Head of caudate nucleus (tissue), 42 donors: ENCODE data around the gene PLCL1.

Experiments used
- DNase-seq, 42 donors: peaks; one replicate each; pipeline versions ENCODE4 v3.0.0 to v3.0.0-alpha.2; 2020 to 2021; ENCODE audit warnings: mixed read lengths in 7 of 42
- intact Hi-C: fragments of 100-400 bp; cut with DNase I; formaldehyde crosslinking; loops from one replicate; pipeline ENCODE4 v1.15.0; 2022

PLCL1 gene

GRCh38 chr2:197965756-197966155 lies 161.4 kb downstream of the PLCL1 start:
- intact Hi-C loops = no loop called here

GRCh38 chr2:197969391-197969893 lies 165.0 kb downstream of the PLCL1 start:
- intact Hi-C loops = no loop called here
- DNase-seq = no peak

More at GRCh38 chr2:197965756-197966155, 161.4 kb downstream of the PLCL1 start:
- DNase-seq = no peak

GRCh38 chr2:197972061-197972460 lies 167.7 kb downstream of the PLCL1 start:
- DNase-seq = peak in 19 of 42 donors; percentile 9 to 68 (median 43)
- intact Hi-C loops = no loop called here

GRCh38 chr2:197972587-197972986 lies 168.2 kb downstream of the PLCL1 start:
- DNase-seq = no peak
- intact Hi-C loops = no loop called here

- intact Hi-C loops = no loop called here
Measured at GRCh38 chr2:197973772-197974171, 169.4 kb downstream of the PLCL1 start.

GRCh38 chr2:197975931-197976519 lies 171.6 kb downstream of the PLCL1 start:
- no peak for DNase-seq
- intact Hi-C loops = no loop called here

More at GRCh38 chr2:197973772-197974171, 169.4 kb downstream of the PLCL1 start:
- no peak for DNase-seq

- intact Hi-C loops = no loop called here
- no peak for DNase-seq
Measured at GRCh38 chr2:197978971-197979370, 174.6 kb downstream of the PLCL1 start.

- no peak for DNase-seq
- intact Hi-C loops = no loop called here
Measured at GRCh38 chr2:197982565-197982964, 178.2 kb downstream of the PLCL1 start.

GRCh38 chr2:197985029-197985638 lies 180.7 kb downstream of the PLCL1 start:
- intact Hi-C loops = no loop called here
- no peak for DNase-seq

- no peak for DNase-seq
- intact Hi-C loops = no loop called here
Measured at GRCh38 chr2:197986977-197987376, 182.6 kb downstream of the PLCL1 start.

- intact Hi-C loops = no loop called here
- DNase-seq = no peak
Measured at GRCh38 chr2:197990356-197990755, 186.0 kb downstream of the PLCL1 start.

GRCh38 chr2:197992482-197993133 lies 188.2 kb downstream of the PLCL1 start:
- DNase-seq = no peak
- intact Hi-C loops = no loop called here

- intact Hi-C loops = no loop called here
- DNase-seq = no peak
Measured at GRCh38 chr2:197993363-197993762, 189.0 kb downstream of the PLCL1 start.

GRCh38 chr2:197993830-197994229 lies 189.4 kb downstream of the PLCL1 start:
- intact Hi-C loops = no loop called here
- no peak for DNase-seq

GRCh38 chr2:197994751-197995150 lies 190.4 kb downstream of the PLCL1 start:
- DNase-seq = no peak
- intact Hi-C loops = no loop called here

- intact Hi-C loops = no loop called here
Measured at GRCh38 chr2:197996583-197996982, 192.2 kb downstream of the PLCL1 start.

GRCh38 chr2:197997083-197997541 lies 192.7 kb downstream of the PLCL1 start:
- intact Hi-C loops = no loop called here
- no peak for DNase-seq

More at GRCh38 chr2:197996583-197996982, 192.2 kb downstream of the PLCL1 start:
- no peak for DNase-seq

GRCh38 chr2:197998702-197999101 lies 194.3 kb downstream of the PLCL1 start:
- peak in 7 of 42 donors; percentile 4 to 47 (median 8) for DNase-seq
- intact Hi-C loops = no loop called here

GRCh38 chr2:198000417-198000816 lies 196.0 kb downstream of the PLCL1 start:
- no peak for DNase-seq
- intact Hi-C loops = no loop called here

GRCh38 chr2:198004173-198004572 lies 199.8 kb downstream of the PLCL1 start:
- DNase-seq = no peak
- intact Hi-C loops = no loop called here
